ENCODE measurements around the gene EBLN2.

The EBLN2 gene

DNA sequence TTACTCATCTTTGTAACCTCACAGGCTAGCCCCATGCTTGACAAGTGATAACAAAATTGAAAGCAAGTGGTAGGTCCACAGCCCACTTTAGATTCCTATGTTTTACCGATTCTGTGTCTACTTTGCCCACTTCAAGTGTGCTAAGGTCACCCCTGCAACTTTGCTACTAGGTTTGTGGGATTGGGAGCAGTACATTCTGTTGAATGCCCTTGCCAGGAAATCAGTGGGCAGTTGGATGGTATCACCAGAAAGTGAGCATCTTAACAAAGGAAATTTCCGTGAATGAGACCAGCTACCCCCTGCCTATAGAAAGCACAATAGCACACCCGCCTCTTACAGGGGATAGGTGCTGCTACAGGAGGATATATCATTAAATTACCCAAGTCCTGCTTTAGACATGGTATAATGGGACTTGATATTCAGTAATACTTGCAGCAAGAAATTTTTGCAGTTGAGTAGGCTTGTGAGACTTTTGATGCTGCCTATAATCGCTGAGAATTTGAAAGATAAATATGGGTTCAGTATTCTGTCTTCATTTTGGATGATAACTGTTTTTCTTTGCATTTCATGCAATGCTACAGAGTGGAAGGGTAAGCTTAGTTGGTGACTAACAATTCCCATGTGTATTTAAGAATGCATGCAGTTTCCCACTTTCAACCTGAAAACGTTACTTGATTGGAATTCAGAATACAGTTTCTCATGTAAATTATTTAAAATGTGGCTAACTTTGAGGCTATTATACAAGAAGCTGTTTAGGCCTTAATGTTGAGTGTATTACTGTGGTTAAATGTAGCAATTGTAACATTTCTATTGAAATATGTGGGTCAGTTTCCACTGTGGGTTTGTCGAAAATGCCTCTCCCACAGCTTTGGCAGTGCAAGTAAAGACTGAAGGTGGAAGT lies 9.5 kb downstream of the EBLN2 start:
- in situ Hi-C loops (cut with HindIII; ENCODE audit: low sequenced_read_pairs): no loop called here
- H3K4me3 ChIP-seq (ENCODE audit: low read depth, low read length): no peak overlapping the region
- peak; percentile 73 for DNase-seq (ENCODE audit: low read depth)
- TF ChIP-seq, protein P1, sequence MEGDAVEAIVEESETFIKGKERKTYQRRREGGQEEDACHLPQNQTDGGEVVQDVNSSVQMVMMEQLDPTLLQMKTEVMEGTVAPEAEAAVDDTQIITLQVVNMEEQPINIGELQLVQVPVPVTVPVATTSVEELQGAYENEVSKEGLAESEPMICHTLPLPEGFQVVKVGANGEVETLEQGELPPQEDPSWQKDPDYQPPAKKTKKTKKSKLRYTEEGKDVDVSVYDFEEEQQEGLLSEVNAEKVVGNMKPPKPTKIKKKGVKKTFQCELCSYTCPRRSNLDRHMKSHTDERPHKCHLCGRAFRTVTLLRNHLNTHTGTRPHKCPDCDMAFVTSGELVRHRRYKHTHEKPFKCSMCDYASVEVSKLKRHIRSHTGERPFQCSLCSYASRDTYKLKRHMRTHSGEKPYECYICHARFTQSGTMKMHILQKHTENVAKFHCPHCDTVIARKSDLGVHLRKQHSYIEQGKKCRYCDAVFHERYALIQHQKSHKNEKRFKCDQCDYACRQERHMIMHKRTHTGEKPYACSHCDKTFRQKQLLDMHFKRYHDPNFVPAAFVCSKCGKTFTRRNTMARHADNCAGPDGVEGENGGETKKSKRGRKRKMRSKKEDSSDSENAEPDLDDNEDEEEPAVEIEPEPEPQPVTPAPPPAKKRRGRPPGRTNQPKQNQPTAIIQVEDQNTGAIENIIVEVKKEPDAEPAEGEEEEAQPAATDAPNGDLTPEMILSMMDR (IDR thresholded peaks at IDR 0.05; ENCODE audit: low read depth, low read length, missing control alignments): no peak

DNA sequence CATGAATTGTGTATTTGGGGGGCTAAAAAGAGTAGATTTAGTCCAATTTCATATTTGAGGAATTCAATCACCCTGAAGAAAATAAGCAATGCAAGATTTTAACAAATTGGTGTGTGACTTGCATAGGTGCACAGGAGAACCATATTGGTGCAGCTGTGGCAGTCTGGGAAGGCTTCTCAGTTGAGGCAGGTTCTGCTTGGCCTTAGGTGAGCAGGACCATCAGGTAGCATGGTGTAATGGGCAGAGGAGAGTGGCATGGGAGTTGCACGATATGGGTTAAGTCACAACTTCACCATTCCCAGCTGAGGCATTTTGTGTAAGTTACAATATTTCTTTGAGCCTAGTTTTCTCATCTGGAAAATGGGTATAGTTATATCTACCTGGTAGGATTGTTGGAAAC lies 10.5 kb downstream of the EBLN2 start:
- no peak for DNase-seq (ENCODE audit: low read depth)
- in situ Hi-C loops (cut with HindIII; ENCODE audit: low sequenced_read_pairs): no loop called here
- TF ChIP-seq, protein P1 (IDR thresholded peaks at IDR 0.05; ENCODE audit: low read depth, low read length, missing control alignments): no peak
- no peak overlapping the region for H3K4me3 ChIP-seq (ENCODE audit: low read depth, low read length)

DNA sequence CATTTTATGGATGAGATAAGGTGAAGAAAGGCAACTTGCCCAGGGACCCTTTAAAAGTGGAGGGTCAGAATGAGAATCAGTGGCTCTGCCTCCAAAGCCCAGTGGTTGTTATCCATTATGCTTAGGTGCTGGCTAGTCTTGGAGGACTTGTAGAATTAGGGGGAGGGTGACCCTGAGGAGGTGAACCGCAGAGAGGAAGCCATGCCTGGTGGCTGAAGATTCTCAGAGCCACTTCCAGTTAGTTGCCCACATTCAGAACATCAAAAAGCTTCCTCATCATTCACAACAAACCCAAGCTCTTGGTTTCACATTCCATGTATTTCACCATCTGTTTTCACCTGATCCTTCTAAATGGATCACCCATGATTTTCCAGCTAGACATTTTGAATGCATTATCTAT lies 11.2 kb downstream of the EBLN2 start:
- no peak overlapping the region for H3K4me3 ChIP-seq (ENCODE audit: low read depth, low read length)
- in situ Hi-C loops (cut with HindIII; ENCODE audit: low sequenced_read_pairs): no loop called here
- TF ChIP-seq, protein P1 (IDR thresholded peaks at IDR 0.05; ENCODE audit: low read depth, low read length, missing control alignments): no peak
- DNase-seq (ENCODE audit: low read depth): no peak

DNA sequence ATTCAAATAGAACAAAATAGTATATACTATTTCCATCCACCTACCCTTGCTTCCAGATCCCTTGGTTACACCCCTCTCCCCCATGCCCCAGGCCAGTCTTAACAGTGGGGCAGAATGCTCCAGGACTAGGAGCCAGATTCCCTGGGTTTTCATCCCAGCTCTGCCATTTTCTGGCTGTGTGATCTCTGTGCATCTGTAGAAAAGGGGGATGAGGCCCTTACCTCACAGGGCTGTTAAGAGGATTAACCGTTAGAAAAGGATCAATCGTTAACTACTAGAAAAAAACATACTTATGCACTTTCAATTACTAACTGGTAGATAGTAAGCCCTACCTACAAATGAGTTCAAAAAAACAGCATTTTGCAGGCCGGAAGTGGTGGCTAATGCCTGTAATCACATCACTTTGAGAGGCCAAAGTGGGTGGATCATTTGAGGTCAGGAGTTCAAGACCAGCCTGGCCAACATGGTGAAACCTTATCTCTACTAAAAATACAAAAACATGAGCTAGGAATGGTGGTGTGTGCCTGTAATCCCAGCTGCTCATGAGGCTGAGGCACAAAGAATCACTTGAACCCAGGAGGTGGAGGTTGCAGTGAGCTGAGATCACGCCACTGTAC lies 11.7 kb downstream of the EBLN2 start:
- TF ChIP-seq, protein P1 (IDR thresholded peaks at IDR 0.05; ENCODE audit: low read depth, low read length, missing control alignments): no peak
- in situ Hi-C loops (cut with HindIII; ENCODE audit: low sequenced_read_pairs): no loop called here
- H3K4me3 ChIP-seq (ENCODE audit: low read depth, low read length): no peak overlapping the region
- no peak for DNase-seq (ENCODE audit: low read depth)

DNA sequence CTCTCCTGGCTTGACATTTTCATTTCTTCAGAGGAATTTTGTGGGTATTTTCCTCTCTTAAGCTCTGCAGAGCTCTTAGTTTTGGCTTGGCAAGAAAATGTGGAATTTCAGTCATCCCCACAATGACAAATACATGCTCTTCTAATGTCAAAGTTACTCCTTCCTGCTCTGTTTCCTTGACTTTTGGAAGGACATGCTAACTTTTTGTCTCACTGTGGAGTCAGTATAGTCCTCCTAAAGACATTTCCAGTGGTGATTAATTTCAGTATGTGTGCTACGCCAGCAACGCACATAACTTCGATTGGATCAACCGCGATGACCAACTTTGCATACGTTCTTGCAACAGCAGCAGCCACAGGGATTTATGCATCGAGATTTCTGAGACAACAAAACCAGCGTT lies 13.3 kb downstream of the EBLN2 start:
- in situ Hi-C loops (cut with HindIII; ENCODE audit: low sequenced_read_pairs): no loop called here
- H3K4me3 ChIP-seq (ENCODE audit: low read depth, low read length): no peak overlapping the region
- no peak for DNase-seq (ENCODE audit: low read depth)
- TF ChIP-seq, protein P1 (IDR thresholded peaks at IDR 0.05; ENCODE audit: low read depth, low read length, missing control alignments): no peak

DNA sequence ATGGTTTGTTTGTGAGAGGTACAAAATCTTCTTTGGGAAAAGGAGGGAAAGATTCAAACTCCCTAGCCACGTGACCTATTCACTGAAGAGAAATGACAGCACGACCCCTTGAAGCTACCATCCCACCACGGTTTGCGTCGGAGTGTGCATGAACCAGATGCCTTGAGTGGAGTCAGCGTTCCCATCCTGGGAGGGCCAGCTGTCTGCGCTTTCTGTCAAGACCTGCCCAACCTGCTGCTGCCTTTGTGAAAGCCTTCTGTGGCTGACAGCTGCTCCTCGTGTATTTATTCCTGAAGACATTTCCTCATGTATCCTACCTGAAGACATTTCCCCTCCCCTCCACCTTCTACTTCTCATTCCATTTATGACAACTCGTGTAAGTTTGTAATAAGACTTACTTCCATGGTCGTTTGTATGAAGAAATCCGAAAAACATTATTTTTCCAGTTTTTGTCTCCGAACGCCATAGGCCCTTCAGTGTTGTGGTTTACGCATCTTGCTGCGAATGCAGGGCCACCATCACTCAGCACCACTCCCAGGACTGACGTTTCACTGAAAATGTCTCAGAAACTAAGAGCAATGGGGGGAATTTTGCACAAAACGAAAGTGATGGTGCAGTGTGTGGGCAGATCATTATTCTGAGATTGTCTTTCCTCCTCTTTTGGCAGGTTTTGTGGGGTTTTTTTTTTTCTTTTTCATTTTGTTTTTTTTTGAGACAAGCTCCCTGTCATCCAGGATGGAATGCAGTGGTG lies 18.9 kb downstream of the EBLN2 start:
- no peak for DNase-seq (ENCODE audit: low read depth)
- H3K4me3 ChIP-seq (ENCODE audit: low read depth, low read length): no peak overlapping the region
- in situ Hi-C loops (cut with HindIII; ENCODE audit: low sequenced_read_pairs): no loop called here
- TF ChIP-seq, protein P1 (IDR thresholded peaks at IDR 0.05; ENCODE audit: low read depth, low read length, missing control alignments): no peak

Data from astrocyte of the cerebellum (primary cell).